ENCODE data around the gene EFCAB8.

DNA sequence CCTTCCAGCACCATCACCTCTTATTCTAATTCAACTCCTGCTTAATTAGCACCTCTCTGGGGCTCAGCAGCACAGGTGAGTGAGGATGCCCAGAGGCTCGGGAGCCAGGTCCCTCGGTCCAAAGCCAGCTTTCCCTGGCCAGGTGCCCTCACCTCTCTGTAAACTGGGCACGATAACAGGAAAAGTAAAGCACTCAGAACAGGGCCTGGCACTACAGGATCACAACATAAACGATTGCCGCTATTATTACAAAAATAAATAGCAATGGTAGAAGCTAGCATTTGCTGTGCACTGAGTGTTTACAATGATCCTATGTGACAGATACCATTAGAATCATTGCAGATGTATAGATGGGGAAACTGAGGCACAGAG, 151.4 kb downstream of the EFCAB8 start:
- TF ChIP-seq, protein P1, sequence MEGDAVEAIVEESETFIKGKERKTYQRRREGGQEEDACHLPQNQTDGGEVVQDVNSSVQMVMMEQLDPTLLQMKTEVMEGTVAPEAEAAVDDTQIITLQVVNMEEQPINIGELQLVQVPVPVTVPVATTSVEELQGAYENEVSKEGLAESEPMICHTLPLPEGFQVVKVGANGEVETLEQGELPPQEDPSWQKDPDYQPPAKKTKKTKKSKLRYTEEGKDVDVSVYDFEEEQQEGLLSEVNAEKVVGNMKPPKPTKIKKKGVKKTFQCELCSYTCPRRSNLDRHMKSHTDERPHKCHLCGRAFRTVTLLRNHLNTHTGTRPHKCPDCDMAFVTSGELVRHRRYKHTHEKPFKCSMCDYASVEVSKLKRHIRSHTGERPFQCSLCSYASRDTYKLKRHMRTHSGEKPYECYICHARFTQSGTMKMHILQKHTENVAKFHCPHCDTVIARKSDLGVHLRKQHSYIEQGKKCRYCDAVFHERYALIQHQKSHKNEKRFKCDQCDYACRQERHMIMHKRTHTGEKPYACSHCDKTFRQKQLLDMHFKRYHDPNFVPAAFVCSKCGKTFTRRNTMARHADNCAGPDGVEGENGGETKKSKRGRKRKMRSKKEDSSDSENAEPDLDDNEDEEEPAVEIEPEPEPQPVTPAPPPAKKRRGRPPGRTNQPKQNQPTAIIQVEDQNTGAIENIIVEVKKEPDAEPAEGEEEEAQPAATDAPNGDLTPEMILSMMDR (IDR thresholded peaks at IDR 0.05; ENCODE audit: low read length), result no peak
- TF ChIP-seq EZH2 (optimal IDR thresholded peaks at IDR 0.05; ENCODE audit: low read depth, low read length), result no peak
- no peak for TF ChIP-seq EZH2phosphoT487 (IDR thresholded peaks at IDR 0.05; ENCODE audit: low read length)
